AG04450 (cell line): ENCODE results near the gene PLEKHS1. TPM values are rescaled to one million over a fixed set of nuclear protein-coding genes. Genes with fewer than 3 reads are reported as not detected.

Experiments
- CTCF ChIA-PET: fragments of 300-600, 350-600 bp; formaldehyde crosslinking; extraction: SDS; loops from one replicate; lab custom pipeline; 2022; ENCODE audit warnings: antibody characterized with exemption, inconsistent platforms; lab: Charles Lee
- POLR2A ChIA-PET: fragments of 350-600 bp; formaldehyde crosslinking; extraction: SDS; loops from one replicate; lab custom pipeline; 2021; ENCODE audit warnings: antibody characterized with exemption, inconsistent platforms; lab: Yijun Ruan, JAX
- DNase-seq: peaks from one replicate; pipeline ENCODE4 v3.0.0-alpha.2; 2011; ENCODE audit warnings: low read depth, low spot score
- H3K27ac ChIP-seq: one replicate; pipeline ENCODE4 v1.5.1; 2012; ENCODE audit warnings: low read depth, low read length, control low read depth
- H3K27me3 ChIP-seq: one replicate; pipeline ENCODE4 v1.6.0; 2012; ENCODE audit warnings: low read length; ENCODE audit not compliant: control insufficient read depth, insufficient read depth
- H3K4me3 ChIP-seq: 2 replicates; pipeline ENCODE4 v1.5.1; 2011; ENCODE audit warnings: mild to moderate bottlenecking, low read depth, low read length, control low read depth
- H3K9me3 ChIP-seq: 2 replicates; pipeline ENCODE4 v1.5.1; 2012; ENCODE audit warnings: low read length; ENCODE audit not compliant: control insufficient read depth, insufficient read depth
- polyA plus RNA-seq: library from polyadenylated mRNA; depleted of rRNA; stranded (reverse); fragments of >200 nt; gene quantifications from 2 replicates; pipeline ENCODE4 v1.2.3, GENCODE V29; 2011
- TF ChIP-seq, protein P1 (sequence below): IDR thresholded peaks from 2 replicates; pipeline ENCODE4 v1.5.1; 2011; ENCODE audit warnings: low read depth, low read length, control low read depth, inconsistent platforms

Gene PLEKHS1
- polyA plus RNA-seq, 1 experiment, result not detected

DNA sequence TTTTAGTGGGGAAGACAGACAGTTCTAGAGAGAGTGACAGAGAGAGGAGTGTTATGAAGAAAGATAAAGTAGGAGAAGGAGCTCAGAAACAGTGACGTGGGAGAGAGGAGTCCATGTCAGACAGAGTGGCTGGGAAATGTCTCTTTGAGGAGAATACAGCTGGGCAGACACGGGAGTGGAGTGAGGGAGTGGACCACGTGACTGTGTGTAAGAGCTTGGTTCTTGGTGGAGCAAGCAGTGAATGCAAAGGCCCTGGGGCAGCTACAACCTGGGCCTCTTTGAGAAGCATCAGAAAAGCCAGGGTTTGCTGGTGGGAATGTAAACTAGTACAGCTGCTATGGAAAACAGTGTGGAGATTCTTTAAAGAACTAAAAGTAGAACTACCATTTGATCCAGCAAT lies 11.9 kb upstream of the PLEKHS1 start:
- CTCF ChIA-PET, result no interaction called here

DNA sequence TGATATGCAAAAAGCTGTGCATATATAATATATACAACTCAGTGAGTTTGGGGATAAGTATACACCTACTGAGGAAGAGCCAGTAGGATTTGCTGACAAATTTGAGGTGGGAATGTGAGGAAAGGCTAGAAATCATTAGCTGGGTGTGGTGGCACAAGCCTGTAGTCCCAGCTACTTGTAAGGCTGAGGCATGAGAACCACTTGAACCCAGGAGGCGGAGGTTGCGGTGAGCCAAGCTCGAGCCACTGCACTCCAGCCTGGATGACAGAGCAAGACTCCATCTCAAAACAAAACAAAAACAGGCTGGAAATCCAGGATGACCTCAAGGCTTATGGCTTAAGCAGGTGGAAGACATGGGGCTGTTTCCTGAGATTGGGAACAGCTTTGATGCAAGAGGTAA lies 10.6 kb upstream of the PLEKHS1 start:
- ChIA-PET POLR2A (no interaction called here), CTCF (no interaction called here)
- Histone ChIP-seq H3K9me3 (no peaks in the 10 kb centered on the region), H3K27me3 (no peaks in the 10 kb centered on the region), H3K4me3 (no peak overlapping the region), H3K27ac (no peak overlapping the region)
- TF ChIP-seq, protein P1, sequence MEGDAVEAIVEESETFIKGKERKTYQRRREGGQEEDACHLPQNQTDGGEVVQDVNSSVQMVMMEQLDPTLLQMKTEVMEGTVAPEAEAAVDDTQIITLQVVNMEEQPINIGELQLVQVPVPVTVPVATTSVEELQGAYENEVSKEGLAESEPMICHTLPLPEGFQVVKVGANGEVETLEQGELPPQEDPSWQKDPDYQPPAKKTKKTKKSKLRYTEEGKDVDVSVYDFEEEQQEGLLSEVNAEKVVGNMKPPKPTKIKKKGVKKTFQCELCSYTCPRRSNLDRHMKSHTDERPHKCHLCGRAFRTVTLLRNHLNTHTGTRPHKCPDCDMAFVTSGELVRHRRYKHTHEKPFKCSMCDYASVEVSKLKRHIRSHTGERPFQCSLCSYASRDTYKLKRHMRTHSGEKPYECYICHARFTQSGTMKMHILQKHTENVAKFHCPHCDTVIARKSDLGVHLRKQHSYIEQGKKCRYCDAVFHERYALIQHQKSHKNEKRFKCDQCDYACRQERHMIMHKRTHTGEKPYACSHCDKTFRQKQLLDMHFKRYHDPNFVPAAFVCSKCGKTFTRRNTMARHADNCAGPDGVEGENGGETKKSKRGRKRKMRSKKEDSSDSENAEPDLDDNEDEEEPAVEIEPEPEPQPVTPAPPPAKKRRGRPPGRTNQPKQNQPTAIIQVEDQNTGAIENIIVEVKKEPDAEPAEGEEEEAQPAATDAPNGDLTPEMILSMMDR, result no peak
- no peak for DNase-seq

More for the DNA sequence above, 11.9 kb upstream of the PLEKHS1 start:
- TF ChIP-seq, protein P1, result no peak
- Histone ChIP-seq H3K4me3 (no peak overlapping the region), H3K27ac (no peak overlapping the region), H3K9me3 (no peaks in the 10 kb centered on the region), H3K27me3 (no peaks in the 10 kb centered on the region)
- POLR2A ChIA-PET, result no interaction called here
- DNase-seq, result no peak

DNA sequence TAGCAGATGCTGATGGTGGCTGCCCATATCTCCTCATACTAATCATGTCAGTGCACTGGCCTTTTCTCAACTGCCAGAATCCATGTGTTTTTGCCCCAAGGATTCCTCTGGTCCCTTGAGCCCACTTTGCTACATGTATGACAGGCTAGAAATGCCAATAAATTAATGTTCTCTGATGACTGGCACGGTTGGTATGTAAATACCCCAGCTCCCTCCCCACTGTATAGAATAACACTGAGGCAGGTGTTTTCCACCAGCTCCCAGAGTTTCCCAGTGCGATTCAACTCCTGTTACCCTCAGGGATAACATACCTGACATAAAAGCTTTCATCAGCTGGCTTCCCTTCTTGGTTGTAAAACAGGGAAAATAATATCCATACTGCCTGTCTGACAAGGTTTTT lies 9.0 kb upstream of the PLEKHS1 start:
- H3K27me3 ChIP-seq, result no peaks in the 10 kb centered on the region
- no peaks in the 10 kb centered on the region for H3K9me3 ChIP-seq
- no peak for DNase-seq
- H3K4me3 ChIP-seq, result no peak overlapping the region
- TF ChIP-seq, protein P1, result no peak
- POLR2A ChIA-PET, result no interaction called here
- CTCF ChIA-PET, result interaction anchor here (0.6 kb wide), 1 partner anchor 33 kb away, joined by 3 read pairs; no protein-coding TSS in a partner anchor
- no peak overlapping the region for H3K27ac ChIP-seq

DNA sequence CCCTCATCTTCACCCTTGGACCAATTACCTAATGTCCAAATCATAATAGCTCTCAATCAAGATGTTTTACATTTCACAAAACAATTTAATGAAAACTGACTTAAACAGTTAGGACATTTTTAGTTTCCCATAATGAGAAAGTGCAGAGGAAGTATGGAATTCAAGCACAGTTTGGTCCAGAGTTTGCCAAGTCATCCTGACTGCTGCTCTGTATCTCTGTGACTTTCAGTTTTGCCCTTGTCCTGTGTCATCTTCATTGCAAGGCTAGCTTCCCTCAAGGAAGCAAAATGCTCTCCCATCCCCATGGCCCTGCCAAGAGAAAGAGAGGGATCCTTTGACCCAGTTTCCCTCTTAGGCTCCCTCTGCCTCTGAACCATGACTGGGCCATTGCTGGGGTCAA lies 7.9 kb upstream of the PLEKHS1 start:
- TF ChIP-seq, protein P1, result no peak
- ChIA-PET POLR2A (no interaction called here), CTCF (interaction anchor here (0.8 kb wide), 1 partner anchor 39 kb away, joined by 3 read pairs; no protein-coding TSS in a partner anchor)

DNA sequence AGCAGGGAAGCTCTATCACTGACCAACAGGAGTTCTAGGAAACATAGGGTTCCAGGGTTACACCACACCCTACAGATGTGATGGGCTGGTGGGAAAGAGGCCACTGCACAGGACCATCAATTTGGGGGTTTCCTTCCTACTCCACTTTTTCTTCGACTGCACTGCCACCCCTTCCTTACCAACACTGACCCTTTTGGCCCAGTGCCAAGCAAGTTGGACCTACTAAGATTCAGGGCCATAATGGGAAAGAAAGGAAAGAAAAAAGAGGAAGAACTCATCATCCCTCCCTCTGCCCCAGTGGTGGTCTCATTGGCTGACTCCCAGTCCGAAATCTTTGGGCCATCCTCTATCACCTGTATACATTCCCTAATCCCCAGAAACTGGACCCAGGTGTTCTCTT lies 6.1 kb upstream of the PLEKHS1 start:
- TF ChIP-seq, protein P1, result no peak
- DNase-seq, result no peak
- Histone ChIP-seq H3K27me3 (no peaks in the 10 kb centered on the region), H3K27ac (no peak overlapping the region), H3K9me3 (no peaks in the 10 kb centered on the region), H3K4me3 (no peak overlapping the region)
- ChIA-PET POLR2A (no interaction called here), CTCF (no interaction called here)

More for the DNA sequence above, 7.9 kb upstream of the PLEKHS1 start:
- H3K9me3 ChIP-seq, result no peaks in the 10 kb centered on the region
- H3K4me3 ChIP-seq, result no peak overlapping the region
- no peak overlapping the region for H3K27ac ChIP-seq
- DNase-seq, result no peak
- no peaks in the 10 kb centered on the region for H3K27me3 ChIP-seq
